Sigmoid colon (tissue), 7 donors: Measurements from ENCODE around the gene MYL3. TPM values are rescaled to one million over a fixed set of nuclear protein-coding genes. Genes with fewer than 3 reads are reported as not detected.

Experiments used
- DNase-seq: peaks from one replicate; pipeline ENCODE4 v3.0.0-alpha.2; 2019
- H3K27ac ChIP-seq, 4 donors: fragments of 200-600 bp; sonication (generic); one replicate each; pipeline ENCODE4 v1.5.1; 2016 to 2019; ENCODE audit warnings: mild to moderate bottlenecking in 1 of 4
- H3K27me3 ChIP-seq, 3 donors: fragments of 200-600 bp; sonication (generic); one replicate each; pipeline ENCODE4 v1.5.1; 2019; ENCODE audit warnings: mild to moderate bottlenecking in 1 of 3
- H3K36me3 ChIP-seq, 4 donors: fragments of 200-600 bp; sonication (generic); one replicate each; pipeline ENCODE4 v1.5.1; 2016 to 2019
- H3K4me1 ChIP-seq, 4 donors: fragments of 200-600 bp; sonication (generic); one replicate each; pipeline ENCODE4 v1.5.1; 2017 to 2019
- H3K4me3 ChIP-seq, 4 donors: fragments of 200-600 bp; sonication (generic); one replicate each; pipeline ENCODE4 v1.5.1; 2017 to 2019; ENCODE audit warnings: mild to moderate bottlenecking in 2 of 4, moderate library complexity in 1 of 4
- H3K9me3 ChIP-seq, 4 donors: fragments of 200-600 bp in 3 of 4; sonication (generic) in 3 of 4; one replicate each; pipeline versions ENCODE4 v1.5.1 to v1.6.1; 2013 to 2019
- EP300 ChIP-seq, 4 donors: sonication (generic); formaldehyde crosslinking; IDR thresholded peaks; one replicate each; pipeline ENCODE4 v1.6.1; 2017; ENCODE audit warnings: antibody characterized with exemption in 4 of 4
- POLR2A ChIP-seq, 2 donors: fragments of 450-650 bp; IDR thresholded peaks; one replicate each; pipeline ENCODE4 v1.6.1; 2016; ENCODE audit warnings: antibody characterized with exemption in 2 of 2, mild to moderate bottlenecking in 2 of 2, moderate library complexity in 2 of 2
- POLR2AphosphoS5 ChIP-seq, 4 donors: sonication (generic); formaldehyde crosslinking; IDR thresholded peaks; one replicate each; pipeline ENCODE4 v1.6.1; 2017; ENCODE audit warnings: antibody characterized with exemption in 4 of 4
- WGBS, 2 donors: extraction: QIAGEN DNeasy Blood & Tissue Kit; methylation state at CpG; one replicate each; pipeline ENCODE4 v1.1.7; 2013; 5-methylcytosine and 5-hydroxymethylcytosine counted together
- intact Hi-C: fragments of 100-400 bp; cut with DNase I; formaldehyde crosslinking; loops from one replicate; pipeline ENCODE4 v1.15.1; 2023
- polyA plus RNA-seq, 3 donors: library from polyadenylated mRNA; stranded (reverse); fragments of 200-250 nt; gene quantifications; one replicate each; pipeline ENCODE4 v1.2.3, GENCODE V29; 2013
- total RNA-seq, 4 donors: library from RNA; depleted of rRNA; stranded (reverse); fragments of >200 nt; gene quantifications; one replicate each; pipeline ENCODE4 v1.1.0, GENCODE V29; 2016
- TF ChIP-seq, protein P1 (sequence below), 4 experiments: fragments of 450-650 bp in 3 of 4; fragments of 200-600 bp in 1 of 4; IDR thresholded peaks; one replicate each; pipeline ENCODE4 v1.5.1; 2016 to 2019; ENCODE audit warnings: antibody characterized with exemption in 4 of 4, mild to moderate bottlenecking in 3 of 4, moderate library complexity in 2 of 4
- donor health status: healthy with polysubstance abuse.
- donor health status: Bipolar disorder and iron deficiency.
- donor health status: healthy.

Gene MYL3
- total and polyA plus RNA-seq, 7 donors: 1.5 to 11.8 (median 3.9) TPM

DNA sequence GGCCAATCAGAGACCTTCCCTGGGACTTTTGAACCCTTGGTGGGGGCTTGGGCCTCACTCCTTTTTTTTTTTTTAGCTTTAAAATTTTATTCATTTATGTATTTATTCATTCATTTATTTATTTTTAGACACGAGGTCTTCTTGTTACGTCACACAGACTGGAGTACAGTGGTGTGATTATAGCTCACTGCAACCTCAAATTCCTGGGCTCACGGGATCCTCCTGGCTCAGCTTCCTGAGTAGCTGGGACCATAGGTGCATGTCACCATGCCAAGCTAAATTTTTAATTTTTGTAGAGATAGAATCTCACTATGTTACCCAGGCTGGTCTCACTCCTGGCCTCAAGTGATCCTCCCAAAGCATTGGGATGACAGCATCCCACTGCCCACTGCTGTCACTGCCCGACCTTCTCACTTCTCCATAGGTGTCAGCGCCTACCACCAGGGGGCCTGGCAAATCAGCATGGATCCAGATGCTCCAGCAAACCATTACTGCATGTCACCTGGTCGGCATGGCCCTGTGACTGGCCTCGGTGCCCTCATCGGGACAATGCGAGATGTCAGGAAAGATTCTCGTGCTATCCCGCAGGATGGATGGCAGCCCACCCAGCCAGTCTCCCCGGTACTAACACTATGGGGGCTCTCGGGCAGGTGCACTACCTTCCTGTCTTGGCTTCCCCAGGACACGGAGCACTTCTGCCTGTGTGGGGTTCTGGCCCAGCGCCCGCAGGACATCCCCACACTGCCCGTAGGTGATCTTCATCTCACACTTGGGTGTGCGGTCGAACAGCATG is 3.0 kb downstream of the MYL3 start:
- peak; percentile 63 for DNase-seq
- intact Hi-C loops: no loop called here

DNA sequence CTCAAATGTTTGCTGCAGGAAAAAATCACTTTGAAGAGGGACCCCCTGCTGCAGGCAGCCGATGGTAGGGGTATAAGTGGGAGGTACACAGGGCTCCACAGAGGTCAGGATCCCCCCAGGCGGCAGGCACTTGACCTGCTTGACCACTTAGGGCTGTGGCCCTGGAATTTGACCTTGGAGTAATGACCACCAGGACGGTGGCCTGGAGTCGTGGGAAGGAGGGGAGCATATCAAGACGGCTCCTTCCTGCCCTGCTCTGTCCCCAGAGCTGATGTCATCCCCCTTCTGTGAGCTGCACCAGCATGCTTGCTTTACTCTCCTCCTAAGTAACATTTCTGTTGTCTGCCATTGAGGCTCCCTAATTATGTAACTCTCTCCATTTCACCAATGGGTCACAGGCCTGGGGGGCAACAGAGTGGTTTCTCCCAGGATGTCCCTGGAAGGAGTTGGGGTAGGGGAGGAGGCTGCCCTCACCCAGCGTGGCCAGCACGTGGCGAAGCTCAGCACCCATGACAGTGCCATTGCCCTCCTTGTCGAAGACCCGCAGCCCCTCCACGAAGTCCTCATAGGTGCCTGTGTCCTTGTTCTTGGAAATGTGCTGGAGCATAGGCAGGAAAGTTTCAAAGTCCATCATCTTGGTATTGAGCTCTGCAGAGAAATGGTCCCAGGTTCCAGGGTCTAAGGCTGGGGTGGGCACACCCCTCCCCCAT is 4.1 kb downstream of the MYL3 start:
- no peak overlapping the region for H3K4me3 ChIP-seq
- no peak overlapping the region for H3K27ac ChIP-seq
- intact Hi-C loops: no loop called here
- H3K36me3 ChIP-seq: no peaks in the 10 kb centered on the region
- no peak for DNase-seq
- no peaks in the 10 kb centered on the region for H3K27me3 ChIP-seq
- WGBS, 2 donors: 77 to 87% methylated on average over 11 of the region's 11 CpGs
- H3K4me1 ChIP-seq: no peaks in the 10 kb centered on the region
- no peak for TF ChIP-seq POLR2AphosphoS5 (IDR thresholded peaks at IDR 0.05)
- TF ChIP-seq POLR2A (IDR thresholded peaks at IDR 0.05): no peak
- TF ChIP-seq EP300 (IDR thresholded peaks at IDR 0.05): no peak
- TF ChIP-seq, protein P1, sequence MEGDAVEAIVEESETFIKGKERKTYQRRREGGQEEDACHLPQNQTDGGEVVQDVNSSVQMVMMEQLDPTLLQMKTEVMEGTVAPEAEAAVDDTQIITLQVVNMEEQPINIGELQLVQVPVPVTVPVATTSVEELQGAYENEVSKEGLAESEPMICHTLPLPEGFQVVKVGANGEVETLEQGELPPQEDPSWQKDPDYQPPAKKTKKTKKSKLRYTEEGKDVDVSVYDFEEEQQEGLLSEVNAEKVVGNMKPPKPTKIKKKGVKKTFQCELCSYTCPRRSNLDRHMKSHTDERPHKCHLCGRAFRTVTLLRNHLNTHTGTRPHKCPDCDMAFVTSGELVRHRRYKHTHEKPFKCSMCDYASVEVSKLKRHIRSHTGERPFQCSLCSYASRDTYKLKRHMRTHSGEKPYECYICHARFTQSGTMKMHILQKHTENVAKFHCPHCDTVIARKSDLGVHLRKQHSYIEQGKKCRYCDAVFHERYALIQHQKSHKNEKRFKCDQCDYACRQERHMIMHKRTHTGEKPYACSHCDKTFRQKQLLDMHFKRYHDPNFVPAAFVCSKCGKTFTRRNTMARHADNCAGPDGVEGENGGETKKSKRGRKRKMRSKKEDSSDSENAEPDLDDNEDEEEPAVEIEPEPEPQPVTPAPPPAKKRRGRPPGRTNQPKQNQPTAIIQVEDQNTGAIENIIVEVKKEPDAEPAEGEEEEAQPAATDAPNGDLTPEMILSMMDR (IDR thresholded peaks at IDR 0.05): no peak
- no peaks in the 10 kb centered on the region for H3K9me3 ChIP-seq

More for the DNA sequence above, 3.0 kb downstream of the MYL3 start:
- H3K27me3 ChIP-seq: no peaks in the 10 kb centered on the region
- H3K36me3 ChIP-seq: no peaks in the 10 kb centered on the region
- 83 to 87% methylated on average over 19 of the region's 19 CpGs for WGBS, 2 donors
- no peak overlapping the region for H3K27ac ChIP-seq
- TF ChIP-seq POLR2AphosphoS5 (IDR thresholded peaks at IDR 0.05): no peak
- peaks cover 0 to 5% (median 2%) of the 10 kb centered on the region in 4 donors for H3K4me1 ChIP-seq
- no peak overlapping the region for H3K4me3 ChIP-seq
- no peaks in the 10 kb centered on the region for H3K9me3 ChIP-seq

DNA sequence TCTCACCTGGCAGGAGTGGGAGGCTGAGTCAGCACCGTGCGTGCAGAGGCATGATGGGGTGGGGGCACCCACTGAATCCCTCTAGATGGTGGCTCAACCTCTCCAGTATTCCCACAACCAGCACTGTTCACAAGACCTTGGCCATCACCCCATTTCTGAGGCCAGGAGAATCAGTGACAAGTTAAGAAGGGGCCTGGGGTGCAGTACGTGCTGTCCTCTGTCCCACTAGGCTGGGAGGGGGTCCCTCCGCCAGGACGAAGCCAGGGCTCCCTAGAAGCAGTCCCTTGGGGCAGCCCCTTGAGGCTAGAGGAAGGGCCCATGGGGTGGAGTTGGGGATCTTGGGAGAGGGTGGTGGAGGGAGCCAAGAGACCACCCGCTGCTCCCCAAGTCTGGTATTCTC is 4.8 kb downstream of the MYL3 start:
- Histone ChIP-seq H3K4me1 (no peaks in the 10 kb centered on the region), H3K27me3 (no peaks in the 10 kb centered on the region), H3K9me3 (no peaks in the 10 kb centered on the region), H3K27ac (no peak overlapping the region), H3K4me3 (no peak overlapping the region), H3K36me3 (no peaks in the 10 kb centered on the region)
- WGBS, 2 donors: 88 to 89% methylated on average over 6 of the region's 6 CpGs
- intact Hi-C loops: no loop called here
- TF ChIP-seq, protein P1 (IDR thresholded peaks at IDR 0.05): no peak
- TF ChIP-seq EP300 (IDR thresholded peaks at IDR 0.05): no peak
- no peak for TF ChIP-seq POLR2AphosphoS5 (IDR thresholded peaks at IDR 0.05)
- TF ChIP-seq POLR2A (IDR thresholded peaks at IDR 0.05): no peak
- DNase-seq: no peak

DNA sequence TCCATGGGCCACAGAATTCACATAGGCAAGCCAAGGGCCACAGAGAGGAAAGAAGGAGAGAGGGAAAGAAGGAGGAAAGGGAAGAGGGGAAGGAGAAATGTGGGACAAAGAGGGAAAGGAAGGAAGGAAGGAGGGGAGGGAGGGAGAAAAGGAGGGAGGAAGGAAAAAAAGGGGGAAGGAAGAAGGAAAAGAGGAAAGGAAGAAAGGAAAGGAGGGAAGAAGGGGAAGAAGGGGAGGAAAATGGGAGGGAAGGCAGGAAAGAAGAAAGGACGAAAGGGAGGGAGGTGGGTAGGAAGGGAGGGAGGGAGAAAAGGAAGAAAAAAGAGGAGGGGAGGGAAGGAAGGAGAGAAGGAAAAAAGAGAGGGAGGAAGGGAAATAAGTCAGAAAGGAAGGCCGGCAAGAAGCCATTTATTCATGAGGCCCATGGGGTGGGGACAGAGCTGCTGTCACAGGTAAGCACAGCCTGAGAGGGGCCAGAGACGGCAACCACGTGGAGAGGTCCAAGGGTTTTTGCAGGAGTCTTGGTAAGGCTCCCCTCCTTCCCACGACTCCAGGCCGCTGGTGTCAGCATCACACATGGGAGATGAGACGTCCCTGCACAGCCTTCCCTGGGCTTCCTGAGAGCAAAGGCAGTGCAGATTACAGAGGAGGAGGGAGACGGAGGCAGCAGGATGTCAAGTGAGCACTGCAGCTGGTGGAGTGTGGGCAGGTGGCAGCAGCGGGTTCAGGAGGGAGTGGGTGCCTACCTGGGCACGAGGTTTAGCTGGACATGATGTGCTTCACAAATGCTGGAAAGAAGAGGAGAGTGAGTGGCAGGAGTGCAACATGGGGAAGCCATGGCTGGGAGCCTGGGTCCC is 5.5 kb downstream of the MYL3 start:
- Histone ChIP-seq H3K4me1 (no peaks in the 10 kb centered on the region), H3K27ac (no peak overlapping the region), H3K36me3 (no peaks in the 10 kb centered on the region), H3K27me3 (no peaks in the 10 kb centered on the region), H3K4me3 (no peak overlapping the region), H3K9me3 (no peaks in the 10 kb centered on the region)
- DNase-seq: no peak
- intact Hi-C loops: no loop called here
- TF ChIP-seq POLR2A (IDR thresholded peaks at IDR 0.05) (no peak), POLR2AphosphoS5 (IDR thresholded peaks at IDR 0.05) (no peak), EP300 (IDR thresholded peaks at IDR 0.05) (no peak)
- TF ChIP-seq, protein P1 (IDR thresholded peaks at IDR 0.05): no peak
- 74 to 79% methylated on average over 10 of the region's 10 CpGs for WGBS, 2 donors
